Fibroblast of the aortic adventitia (primary cell): ENCODE measurements around the gene NEDD4L. TPM values are rescaled to one million over a fixed set of nuclear protein-coding genes. Genes with fewer than 3 reads are reported as not detected.

Experiments used
- DNase-seq: peaks from one replicate; pipeline ENCODE4 v3.0.0-alpha.2; 2010; ENCODE audit warnings: low read depth
- H3K4me3 ChIP-seq: 2 replicates; pipeline ENCODE4 v1.5.1; 2011; ENCODE audit warnings: low read depth, mild to moderate bottlenecking, control low read depth, low read length, moderate library complexity
- CTCF ChIP-seq: IDR thresholded peaks from 2 replicates; pipeline ENCODE4 v1.5.1; 2011; ENCODE audit warnings: mild to moderate bottlenecking, low read length, control low read depth, inconsistent platforms; ENCODE audit not compliant: insufficient read depth
- total RNA-seq: library from RNA; depleted of rRNA; stranded (reverse); fragments of >200 nt; gene quantifications from 2 replicates; pipeline ENCODE4 v1.2.3, GENCODE V29; 2012; ENCODE audit warnings: low replicate concordance

Gene NEDD4L
- total RNA-seq, 1 donor, result 22.2 TPM

GRCh38 chr18:58118536-58118935, 74.5 kb downstream of the NEDD4L start:
- no peak for DNase-seq
- H3K4me3 ChIP-seq, result no peak overlapping the region
- TF ChIP-seq CTCF, result no peak

GRCh38 chr18:58119819-58120218, 75.8 kb downstream of the NEDD4L start:
- TF ChIP-seq CTCF, result no peak
- no peak for DNase-seq

GRCh38 chr18:58124475-58124874, 80.4 kb downstream of the NEDD4L start:
- DNase-seq, result no peak
- TF ChIP-seq CTCF, result no peak

More at GRCh38 chr18:58119819-58120218, 75.8 kb downstream of the NEDD4L start:
- no peak overlapping the region for H3K4me3 ChIP-seq

GRCh38 chr18:58125183-58125582, 81.2 kb downstream of the NEDD4L start:
- no peak overlapping the region for H3K4me3 ChIP-seq
- DNase-seq, result no peak
- TF ChIP-seq CTCF, result no peak

More at GRCh38 chr18:58124475-58124874, 80.4 kb downstream of the NEDD4L start:
- no peak overlapping the region for H3K4me3 ChIP-seq

GRCh38 chr18:58125756-58126155, 81.7 kb downstream of the NEDD4L start:
- TF ChIP-seq CTCF, result no peak
- DNase-seq, result no peak
- no peak overlapping the region for H3K4me3 ChIP-seq

- DNase-seq, result no peak
- no peak for TF ChIP-seq CTCF
- H3K4me3 ChIP-seq, result no peak overlapping the region
These were observed 84.7 kb downstream of the NEDD4L start for GRCh38 chr18:58128381-58129374.
